ENCODE results near the gene CNGB1.
"Not testable (repeated sequence)": the region's sequence is repeated elsewhere in the genome, so short reads cannot be mapped to it uniquely, and the experiment has no call there.

Gene CNGB1

GRCh38 chr16:57926041-57926440, 44.9 kb downstream of the CNGB1 start:
- DNase-seq (ENCODE audit: low read depth in 2 of 2): no peak

- DNase-seq (ENCODE audit: low read depth in 2 of 2): no peak
These were observed 45.6 kb downstream of the CNGB1 start for GRCh38 chr16:57925310-57925709.

GRCh38 chr16:57924514-57924913, 46.4 kb downstream of the CNGB1 start:
- DNase-seq (ENCODE audit: low read depth in 2 of 2): no peak

GRCh38 chr16:57923841-57924240, 47.1 kb downstream of the CNGB1 start:
- DNase-seq (ENCODE audit: low read depth in 2 of 2): no peak

- DNase-seq (ENCODE audit: low read depth in 2 of 2): no peak
These were observed 47.5 kb downstream of the CNGB1 start for GRCh38 chr16:57923418-57923817.

GRCh38 chr16:57920880-57921229, 50.1 kb downstream of the CNGB1 start:
- DNase-seq (ENCODE audit: low read depth in 2 of 2): no peak

- DNase-seq (ENCODE audit: low read depth in 2 of 2): no peak
These were observed 50.6 kb downstream of the CNGB1 start for GRCh38 chr16:57920215-57920879.

GRCh38 chr16:57918994-57919393, 51.9 kb downstream of the CNGB1 start:
- no peak for DNase-seq (ENCODE audit: low read depth in 2 of 2)

GRCh38 chr16:57918444-57918843, 52.5 kb downstream of the CNGB1 start:
- no peak for DNase-seq (ENCODE audit: low read depth in 2 of 2)

- not testable (repeated sequence) for DNase-seq (ENCODE audit: low read depth in 2 of 2)
These were observed 53.0 kb downstream of the CNGB1 start for GRCh38 chr16:57917929-57918328.

GRCh38 chr16:57917489-57917888, 53.4 kb downstream of the CNGB1 start:
- not testable (repeated sequence) for DNase-seq (ENCODE audit: low read depth in 2 of 2)

GRCh38 chr16:57916735-57917438, 54.0 kb downstream of the CNGB1 start:
- DNase-seq (ENCODE audit: low read depth in 2 of 2): no peak

GRCh38 chr16:57915811-57916488, 55.0 kb downstream of the CNGB1 start:
- DNase-seq (ENCODE audit: low read depth in 2 of 2): no peak

- DNase-seq (ENCODE audit: low read depth in 2 of 2): no peak
These were observed 55.7 kb downstream of the CNGB1 start for GRCh38 chr16:57915267-57915666.

- no peak for DNase-seq (ENCODE audit: low read depth in 2 of 2)
These were observed 56.4 kb downstream of the CNGB1 start for GRCh38 chr16:57914244-57915173.

GRCh38 chr16:57912529-57913260, 58.2 kb downstream of the CNGB1 start:
- DNase-seq (ENCODE audit: low read depth in 2 of 2): no peak

- no peak for DNase-seq (ENCODE audit: low read depth in 2 of 2)
These were observed 59.2 kb downstream of the CNGB1 start for GRCh38 chr16:57911743-57912142.

- DNase-seq (ENCODE audit: low read depth in 2 of 2): no peak
These were observed 60.2 kb downstream of the CNGB1 start for GRCh38 chr16:57910696-57911095.

GRCh38 chr16:57908409-57908987, 62.4 kb downstream of the CNGB1 start:
- no peak for DNase-seq (ENCODE audit: low read depth in 2 of 2)

- no peak for DNase-seq (ENCODE audit: low read depth in 2 of 2)
These were observed 64.3 kb downstream of the CNGB1 start for GRCh38 chr16:57906382-57907316.

All from stimulated activated CD8-positive, alpha-beta memory T cell treated with anti-CD3 and anti-CD28 coated beads, Interleukin-7, amount 100 ng/mL, for 4 hours (primary cell).